Measurements from ENCODE around the gene PGP. TPM values are rescaled to one million over a fixed set of nuclear protein-coding genes. Genes with fewer than 3 reads are reported as not detected.

The PGP gene
- total and polyA plus RNA-seq, 10 of the 15 experiments (the other 5 are each of a cell fraction or from before 2014, with no cell fraction given): 0.42 to 28.0 (median 12.1) TPM

- TF ChIP-seq KLF5 (IDR thresholded peaks at IDR 0.05; ENCODE audit: partially characterized antibody): no peak
- peak in 2 of 3 experiments; percentile 11 to 35; a peak in 2 of 6 replicates for TF ChIP-seq CTCF (IDR thresholded peaks at IDR 0.05 in 2 of 3, conservative IDR thresholded peaks at IDR 0.05 in 1 of 3; ENCODE audit: control insufficient read depth in 2 of 3, extremely low read depth in 1 of 3, insufficient read depth in 1 of 3, low read depth in 3 of 3, low read length in 3 of 3)
- TF ChIP-seq TARDBP (IDR thresholded peaks at IDR 0.05; ENCODE audit: borderline replicate concordance): no peak
These were observed 9.4 kb upstream of the PGP start (continued) for GRCh38 chr16:2223942-2224486.

- Histone ChIP-seq H3K9me3 (replicated peaks; ENCODE audit: control insufficient read depth, insufficient read depth, low read length) (no peaks in the 10 kb centered on the region), H3K4me1 (ENCODE audit: control insufficient read depth, insufficient read depth, low read length) (peaks cover 5% of the 10 kb centered on the region; the same call in 1 of the 2 replicates), H2AFZ (ENCODE audit: control insufficient read depth, low read depth, low read length) (peak within 1 kb of the TSS; percentile 86), H3K36me3 (ENCODE audit: control insufficient read depth in 2 of 2, insufficient read depth in 2 of 2, low read length in 1 of 2) (peaks cover 0 to 3% of the 10 kb centered on the region in 2 experiments; a peak in 3 of 4 replicates), H3K27me3 (replicated peaks in 1 of 2; ENCODE audit: control insufficient read depth in 2 of 2, insufficient read depth in 2 of 2, low read length in 1 of 2) (no peaks in the 10 kb centered on the region), H3K4me3 (peak within 1 kb of the TSS; percentile 96), H3K79me2 (ENCODE audit: control insufficient read depth, insufficient read depth, low read length) (peaks cover 27% of the 10 kb centered on the region), H3K9ac (ENCODE audit: control insufficient read depth, insufficient read depth, low read length) (peak within 1 kb of the TSS; percentile 87), H3K27ac (ENCODE audit: control insufficient read depth, insufficient read depth) (peak within 1 kb of the TSS; percentile 78), H3K4me2 (ENCODE audit: control insufficient read depth, insufficient read depth) (peak within 1 kb of the TSS; percentile 88), H4K20me1 (ENCODE audit: control insufficient read depth, insufficient read depth) (no peaks in the 10 kb centered on the region)
- WGBS (ENCODE audit: insufficient coverage, insufficient replicate concordance, low lambda C conversion rate, missing lambda C conversion rate): 1% methylated on average over 65 of the region's 82 CpGs
- ChIA-PET RAD21 (ENCODE audit: unreplicated experiment) (no interaction called here), POLR2A (no interaction called here), SMC1A (ENCODE audit: uncharacterized antibody, unreplicated experiment) (interaction anchor here (1.1 kb wide), 1 partner anchor 9 kb away, joined by 3 read pairs; the partner anchor contains the start of gene PGP), CTCF (interaction anchor here (1.3 kb wide), 1 partner anchor 29 kb away, joined by 3 read pairs; no protein-coding TSS in a partner anchor)
- in situ Hi-C loops (cut with MboI) (no loop called here), intact Hi-C loops (cut with micrococcal nuclease; ENCODE audit: unreplicated experiment) (loop anchor here (2.0 kb wide), 1 partner anchor 27 kb away; the partner anchor contains the start of gene ECI1)
- ATAC-seq (peak; percentile 98), FAIRE-seq (peak; percentile 99), DNase-seq (ENCODE audit: low read depth, low spot score) (peak; percentile 97)
- BruUV-seq (replicated peaks): no TSS peak
- TF ChIP-seq E2F4 (IDR thresholded peaks at IDR 0.05; ENCODE audit: low read depth, low read length) (no peak), ESRRA (IDR thresholded peaks at IDR 0.05; ENCODE audit: low read length) (no peak), IRF3 (IDR thresholded peaks at IDR 0.05) (peak; percentile 29; the same call in 1 of the 2 replicates), POLR2AphosphoS2 (IDR thresholded peaks at IDR 0.05; ENCODE audit: low read depth, low read length) (peak; percentile 88; the same call in 1 of the 2 replicates), ZNF622 (IDR thresholded peaks at IDR 0.05) (no peak), RUNX3 (IDR thresholded peaks at IDR 0.05; ENCODE audit: low read length) (0 out of 2 replicates have a peak, but pooled peaks have one; percentile 42), SMARCA5 (IDR thresholded peaks at IDR 0.05) (0 out of 2 replicates have a peak, but pooled peaks have one; percentile 52), CREB1 (IDR thresholded peaks at IDR 0.05; ENCODE audit: low read depth) (peak; percentile 97), POLR2A (IDR thresholded peaks at IDR 0.05; ENCODE audit: low read depth, low read length) (peak; percentile 99), CREM (IDR thresholded peaks at IDR 0.05; ENCODE audit: low read depth) (peak; percentile 96), ELK1 (IDR thresholded peaks at IDR 0.05; ENCODE audit: low read depth, low read length) (no peak), JUND (IDR thresholded peaks at IDR 0.05; ENCODE audit: low read depth, low read length) (no peak), TARDBP (IDR thresholded peaks at IDR 0.05; ENCODE audit: borderline replicate concordance) (peak; percentile 44; the same call in 1 of the 2 replicates), SREBF2 (IDR thresholded peaks at IDR 0.05; ENCODE audit: low read length) (no peak), NFYB (IDR thresholded peaks at IDR 0.05; ENCODE audit: insufficient read depth, low read depth, low read length) (peak; percentile 20; the same call in 1 of the 2 replicates), KLF5 (IDR thresholded peaks at IDR 0.05; ENCODE audit: partially characterized antibody) (no peak)
These were observed 8.7 kb upstream of the PGP start, which contains the start of gene E4F1 for GRCh38 chr16:2223221-2223941. Gene E4F1, plus strand, starts transcription at chr16:2223591. Its CDS starts 23 bp downstream, at chr16:2223614.
